Keratinocyte (primary cell): ENCODE measurements around the gene LTBP3. TPM values are rescaled to one million over a fixed set of nuclear protein-coding genes. Genes with fewer than 3 reads are reported as not detected.

Experiments
- DNase-seq: peaks from one replicate; pipeline ENCODE4 v3.0.0-alpha.2; 2011; ENCODE audit warnings: low read depth, missing footprints, low spot score
- FAIRE-seq: peaks from 2 replicates; lab custom pipeline; 2011; peaks lifted over from hg19 to GRCh38; lab: Jason Lieb, UNC
- H2AFZ ChIP-seq: 2 replicates; pipeline ENCODE4 v1.6.0; 2012; ENCODE audit warnings: low read length, control low read depth, inconsistent platforms; ENCODE audit not compliant: control insufficient read depth
- H3K27ac ChIP-seq: 2 replicates; pipeline ENCODE4 v1.5.1; 2011; ENCODE audit warnings: low read length; ENCODE audit not compliant: control insufficient read depth, insufficient read depth
- H3K27me3 ChIP-seq: 3 replicates; pipeline ENCODE4 v1.6.0; 2011; ENCODE audit warnings: low read length; ENCODE audit not compliant: control insufficient read depth, insufficient read depth; ENCODE audit errors: extremely low read depth
- H3K36me3 ChIP-seq, 2 experiments: 2 replicates in 1 of 2; 3 replicates in 1 of 2; pipeline ENCODE4 v1.5.1; 2011; ENCODE audit warnings: low read length in 2 of 2, mild to moderate bottlenecking in 1 of 2; ENCODE audit not compliant: control insufficient read depth in 2 of 2, insufficient read depth in 2 of 2; ENCODE audit errors: extremely low read depth in 1 of 2
- H3K4me1 ChIP-seq: 3 replicates; pipeline ENCODE4 v1.5.1; 2011; ENCODE audit warnings: low read length; ENCODE audit not compliant: control insufficient read depth, insufficient read depth; ENCODE audit errors: extremely low read depth
- H3K4me2 ChIP-seq: 3 replicates; pipeline ENCODE4 v1.6.0; 2011; ENCODE audit warnings: low read depth, low read length; ENCODE audit not compliant: control insufficient read depth, insufficient read depth; ENCODE audit errors: extremely low read depth
- H3K4me3 ChIP-seq, 3 experiments: fragments of 200-600 bp in 1 of 3; sonication (generic) in 1 of 3; 2 replicates in 2 of 3; 3 replicates in 1 of 3; pipeline ENCODE4 v1.5.1; 2011 to 2016; ENCODE audit warnings: low read length in 3 of 3, mild to moderate bottlenecking in 3 of 3, control low read depth in 2 of 3, inconsistent platforms in 1 of 3, low read depth in 1 of 3, mixed read lengths in 1 of 3, mixed run types in 1 of 3, moderate library complexity in 1 of 3; ENCODE audit not compliant: control insufficient read depth in 2 of 3, insufficient read depth in 2 of 3; ENCODE audit errors: extremely low read depth in 1 of 3
- H3K79me2 ChIP-seq: 2 replicates; pipeline ENCODE4 v1.6.0; 2012; ENCODE audit warnings: low read length; ENCODE audit not compliant: control insufficient read depth, insufficient read depth
- H3K9ac ChIP-seq: 3 replicates; pipeline ENCODE4 v1.6.0; 2011; ENCODE audit warnings: low read length; ENCODE audit not compliant: control insufficient read depth, insufficient read depth; ENCODE audit errors: extremely low read depth
- H3K9me1 ChIP-seq: 3 replicates; pipeline ENCODE4 v1.6.0; 2011; ENCODE audit warnings: low read length; ENCODE audit not compliant: control insufficient read depth, insufficient read depth; ENCODE audit errors: extremely low read depth
- H3K9me3 ChIP-seq: 2 replicates; pipeline ENCODE4 v1.5.1; 2012; ENCODE audit warnings: low read depth, low read length; ENCODE audit not compliant: control insufficient read depth
- H4K20me1 ChIP-seq: 3 replicates; pipeline ENCODE4 v1.6.0; 2011; ENCODE audit warnings: low read length; ENCODE audit not compliant: control insufficient read depth, insufficient read depth; ENCODE audit errors: extremely low read depth
- EZH2 ChIP-seq: IDR thresholded peaks from one replicate; pipeline ENCODE4 v1.6.1; 2012; ENCODE audit warnings: inconsistent platforms, mild to moderate bottlenecking, low read length, moderate library complexity
- dilution Hi-C: fragments of 300-500 bp; cut with MboI; formaldehyde crosslinking; loops from one replicate; pipeline ENCODE4 v1.7.0; 2020; ENCODE audit warnings: low sequenced_read_pairs; ENCODE audit not compliant: extremely low pct_ligation_motif_present
- polyA plus RNA-seq, 5 experiments: library from polyadenylated mRNA; depleted of rRNA in 3 of 5; stranded (reverse) in 3 of 5; stranded (forward) in 1 of 5; unstranded in 1 of 5; fragments of >200 nt; gene quantifications; 1 replicate in 1 of 5; 2 replicates in 3 of 5; 3 replicates in 1 of 5; pipeline versions ENCODE4 v1.2.1 to v1.2.3, GENCODE V29; 2011 to 2012; ENCODE audit warnings: missing spikeins in 2 of 5, low read depth in 1 of 5, low replicate concordance in 1 of 5
- TF ChIP-seq, protein P1 (sequence below), 3 experiments: IDR thresholded peaks in 1 of 3; conservative IDR thresholded peaks in 1 of 3; optimal IDR thresholded peaks in 1 of 3; 2 replicates in 2 of 3; 3 replicates in 1 of 3; pipeline versions ENCODE3 to v1.5.1; 2011; ENCODE audit warnings: low read length in 3 of 3, mild to moderate bottlenecking in 3 of 3, moderate library complexity in 2 of 3, control low read depth in 1 of 3, inconsistent platforms in 1 of 3; ENCODE audit not compliant: insufficient read depth in 2 of 3; ENCODE audit errors: extremely low read depth in 1 of 3

LTBP3 gene
- polyA plus RNA-seq, 1 donor (not counting 4 experiments of a cell fraction or from before 2014, with no cell fraction given): 9.1 TPM

GRCh38 chr11:65553301-65554001 lies 4.7 kb downstream of the LTBP3 start:
- Histone ChIP-seq H3K4me3 (no peak overlapping the region), H2AFZ (no peak overlapping the region), H3K4me2 (no peak overlapping the region), H3K79me2 (no peaks in the 10 kb centered on the region), H3K9ac (no peak overlapping the region), H3K9me3 (no peaks in the 10 kb centered on the region), H3K27me3 (no peaks in the 10 kb centered on the region), H3K27ac (no peak overlapping the region), H3K9me1 (no peaks in the 10 kb centered on the region), H3K4me1 (peaks cover 23% of the 10 kb centered on the region), H3K36me3 (no peaks in the 10 kb centered on the region), H4K20me1 (no peaks in the 10 kb centered on the region)
- FAIRE-seq (no peak), DNase-seq (no peak)
- TF ChIP-seq, protein P1, sequence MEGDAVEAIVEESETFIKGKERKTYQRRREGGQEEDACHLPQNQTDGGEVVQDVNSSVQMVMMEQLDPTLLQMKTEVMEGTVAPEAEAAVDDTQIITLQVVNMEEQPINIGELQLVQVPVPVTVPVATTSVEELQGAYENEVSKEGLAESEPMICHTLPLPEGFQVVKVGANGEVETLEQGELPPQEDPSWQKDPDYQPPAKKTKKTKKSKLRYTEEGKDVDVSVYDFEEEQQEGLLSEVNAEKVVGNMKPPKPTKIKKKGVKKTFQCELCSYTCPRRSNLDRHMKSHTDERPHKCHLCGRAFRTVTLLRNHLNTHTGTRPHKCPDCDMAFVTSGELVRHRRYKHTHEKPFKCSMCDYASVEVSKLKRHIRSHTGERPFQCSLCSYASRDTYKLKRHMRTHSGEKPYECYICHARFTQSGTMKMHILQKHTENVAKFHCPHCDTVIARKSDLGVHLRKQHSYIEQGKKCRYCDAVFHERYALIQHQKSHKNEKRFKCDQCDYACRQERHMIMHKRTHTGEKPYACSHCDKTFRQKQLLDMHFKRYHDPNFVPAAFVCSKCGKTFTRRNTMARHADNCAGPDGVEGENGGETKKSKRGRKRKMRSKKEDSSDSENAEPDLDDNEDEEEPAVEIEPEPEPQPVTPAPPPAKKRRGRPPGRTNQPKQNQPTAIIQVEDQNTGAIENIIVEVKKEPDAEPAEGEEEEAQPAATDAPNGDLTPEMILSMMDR (optimal IDR thresholded peaks at IDR 0.05 in 1 of 3, IDR thresholded peaks at IDR 0.05 in 1 of 3, conservative IDR thresholded peaks at IDR 0.05 in 1 of 3; ENCODE audit: extremely low read depth in 1 of 3, insufficient read depth in 2 of 3, low read length in 3 of 3): no peak
- no peak for TF ChIP-seq EZH2
- dilution Hi-C loops: no loop called here

GRCh38 chr11:65552388-65552951 lies 5.7 kb downstream of the LTBP3 start:
- Histone ChIP-seq H3K36me3 (no peaks in the 10 kb centered on the region), H4K20me1 (no peaks in the 10 kb centered on the region), H3K27ac (no peak overlapping the region), H3K9ac (no peak overlapping the region), H3K4me3 (no peak overlapping the region), H2AFZ (no peak overlapping the region), H3K9me3 (no peaks in the 10 kb centered on the region), H3K4me1 (peaks cover 21% of the 10 kb centered on the region), H3K79me2 (no peaks in the 10 kb centered on the region), H3K9me1 (no peaks in the 10 kb centered on the region), H3K4me2 (no peak overlapping the region), H3K27me3 (no peaks in the 10 kb centered on the region)
- FAIRE-seq: no peak
- dilution Hi-C loops: no loop called here
- TF ChIP-seq, protein P1 (optimal IDR thresholded peaks at IDR 0.05 in 1 of 3, IDR thresholded peaks at IDR 0.05 in 1 of 3, conservative IDR thresholded peaks at IDR 0.05 in 1 of 3; ENCODE audit: extremely low read depth in 1 of 3, insufficient read depth in 2 of 3, low read length in 3 of 3): peak in 1 of 3 experiments; percentile 1
- no peak for TF ChIP-seq EZH2
- no peak for DNase-seq
